ENCODE measurements around the gene WTAP. TPM values are rescaled to one million over a fixed set of nuclear protein-coding genes. Genes with fewer than 3 reads are reported as not detected.
A peak's percentile ranks its signal among the peaks of the same experiment; 100 is the strongest.
"Not testable (repeated sequence)": the region's sequence is repeated elsewhere in the genome, so short reads cannot be mapped to it uniquely, and the experiment has no call there.

The WTAP gene
- total RNA-seq, 1 experiment from 2014 or later: 111 TPM

- H3K4me1 ChIP-seq (replicated peaks): peaks cover 19% of the 10 kb centered on the region
- peak in 1 of 2 experiments; percentile 73 for DNase-seq (ENCODE audit: low read depth in 1 of 2, low spot score in 2 of 2)
- H3K27me3 ChIP-seq (replicated peaks): no peaks in the 10 kb centered on the region
- peak overlapping the region; percentile 100 for H3K4me3 ChIP-seq
- peak overlapping the region; percentile 96 for H3K27ac ChIP-seq
- H3K9me3 ChIP-seq (replicated peaks): peaks cover 5% of the 10 kb centered on the region
- peaks cover 54% of the 10 kb centered on the region for H3K36me3 ChIP-seq
Measured at GRCh38 chr6:159727717-159728445, 575 bp downstream of the WTAP start.

- H3K27me3 ChIP-seq (replicated peaks): no peaks in the 10 kb centered on the region
- H3K27ac ChIP-seq: peak overlapping the region; percentile 96
- H3K4me1 ChIP-seq (replicated peaks): peaks cover 19% of the 10 kb centered on the region
- H3K9me3 ChIP-seq (replicated peaks): peaks cover 5% of the 10 kb centered on the region
- peaks cover 49% of the 10 kb centered on the region for H3K36me3 ChIP-seq
- peak in 1 of 2 experiments; percentile 22 for DNase-seq (ENCODE audit: low read depth in 1 of 2, low spot score in 2 of 2)
- H3K4me3 ChIP-seq: peak overlapping the region; percentile 100
Measured at GRCh38 chr6:159728531-159728964, 1.2 kb downstream of the WTAP start.

- H3K9me3 ChIP-seq (replicated peaks): peaks cover 5% of the 10 kb centered on the region
- DNase-seq (ENCODE audit: low read depth in 1 of 2, low spot score in 2 of 2): no peak
- no peak overlapping the region for H3K27ac ChIP-seq
- H3K4me3 ChIP-seq: no peak overlapping the region
- H3K36me3 ChIP-seq: peaks cover 45% of the 10 kb centered on the region
- H3K27me3 ChIP-seq (replicated peaks): no peaks in the 10 kb centered on the region
- peaks cover 19% of the 10 kb centered on the region for H3K4me1 ChIP-seq (replicated peaks)
Measured at GRCh38 chr6:159729598-159730331, 2.5 kb downstream of the WTAP start.

- DNase-seq (ENCODE audit: low read depth in 1 of 2, low spot score in 2 of 2): no peak
- Histone ChIP-seq H3K27me3 (replicated peaks) (no peaks in the 10 kb centered on the region), H3K27ac (no peak overlapping the region), H3K36me3 (peaks cover 45% of the 10 kb centered on the region), H3K4me1 (replicated peaks) (peaks cover 19% of the 10 kb centered on the region), H3K4me3 (no peak overlapping the region), H3K9me3 (replicated peaks) (peaks cover 5% of the 10 kb centered on the region)
Measured at GRCh38 chr6:159730332-159730676, 3.0 kb downstream of the WTAP start.

GRCh38 chr6:159732550-159732949 lies 5.2 kb downstream of the WTAP start:
- H3K4me3 ChIP-seq; H3K27ac ChIP-seq; H3K9me3 ChIP-seq (replicated peaks); DNase-seq (ENCODE audit: low read depth in 1 of 2, low spot score in 2 of 2); H3K27me3 ChIP-seq (replicated peaks): not testable (repeated sequence)
- Histone ChIP-seq H3K4me1 (replicated peaks) (peaks cover 13% of the 10 kb centered on the region), H3K36me3 (peaks cover 46% of the 10 kb centered on the region)

GRCh38 chr6:159733395-159733794 lies 6.1 kb downstream of the WTAP start:
- not testable (repeated sequence) for H3K4me3 ChIP-seq; H3K27ac ChIP-seq; H3K9me3 ChIP-seq (replicated peaks); H3K27me3 ChIP-seq (replicated peaks); DNase-seq (ENCODE audit: low read depth in 1 of 2, low spot score in 2 of 2)
- Histone ChIP-seq H3K4me1 (replicated peaks) (peaks cover 13% of the 10 kb centered on the region), H3K36me3 (peaks cover 49% of the 10 kb centered on the region)

- no peak for DNase-seq (ENCODE audit: low read depth in 1 of 2, low spot score in 2 of 2)
- H3K4me3 ChIP-seq: no peak overlapping the region
- no peaks in the 10 kb centered on the region for H3K9me3 ChIP-seq (replicated peaks)
- H3K36me3 ChIP-seq: peaks cover 63% of the 10 kb centered on the region
- no peak overlapping the region for H3K27ac ChIP-seq
- H3K4me1 ChIP-seq (replicated peaks): no peaks in the 10 kb centered on the region
- no peaks in the 10 kb centered on the region for H3K27me3 ChIP-seq (replicated peaks)
Measured at GRCh38 chr6:159736908-159737307, 9.6 kb downstream of the WTAP start.

GRCh38 chr6:159739341-159739740 lies 12.0 kb downstream of the WTAP start:
- no peak overlapping the region for H3K27ac ChIP-seq
- H3K4me1 ChIP-seq (replicated peaks): no peaks in the 10 kb centered on the region
- DNase-seq (ENCODE audit: low read depth in 1 of 2, low spot score in 2 of 2): no peak
- H3K9me3 ChIP-seq (replicated peaks): no peaks in the 10 kb centered on the region
- H3K36me3 ChIP-seq: peaks cover 81% of the 10 kb centered on the region
- H3K27me3 ChIP-seq (replicated peaks): no peaks in the 10 kb centered on the region
- H3K4me3 ChIP-seq: no peak overlapping the region

GRCh38 chr6:159742165-159742564 lies 14.9 kb downstream of the WTAP start:
- Histone ChIP-seq H3K9me3 (replicated peaks) (no peaks in the 10 kb centered on the region), H3K27ac (no peak overlapping the region), H3K36me3 (peaks cover 97% of the 10 kb centered on the region), H3K27me3 (replicated peaks) (no peaks in the 10 kb centered on the region), H3K4me3 (no peak overlapping the region), H3K4me1 (replicated peaks) (no peaks in the 10 kb centered on the region)
- DNase-seq (ENCODE audit: low read depth in 1 of 2, low spot score in 2 of 2): no peak

- DNase-seq (ENCODE audit: low read depth in 1 of 2, low spot score in 2 of 2): no peak
- Histone ChIP-seq H3K9me3 (replicated peaks) (no peaks in the 10 kb centered on the region), H3K36me3 (peaks cover 95% of the 10 kb centered on the region), H3K27ac (no peak overlapping the region), H3K27me3 (replicated peaks) (no peaks in the 10 kb centered on the region), H3K4me3 (no peak overlapping the region), H3K4me1 (replicated peaks) (no peaks in the 10 kb centered on the region)
Measured at GRCh38 chr6:159745081-159745480, 17.8 kb downstream of the WTAP start.

- H3K4me1 ChIP-seq (replicated peaks): no peaks in the 10 kb centered on the region
- H3K36me3 ChIP-seq: peaks cover 87% of the 10 kb centered on the region
- no peaks in the 10 kb centered on the region for H3K9me3 ChIP-seq (replicated peaks)
- H3K27ac ChIP-seq: no peak overlapping the region
- no peak for DNase-seq (ENCODE audit: low read depth in 1 of 2, low spot score in 2 of 2)
- no peak overlapping the region for H3K4me3 ChIP-seq
- no peaks in the 10 kb centered on the region for H3K27me3 ChIP-seq (replicated peaks)
Measured at GRCh38 chr6:159746759-159747158, 19.5 kb downstream of the WTAP start.

GRCh38 chr6:159748127-159748526 lies 20.8 kb downstream of the WTAP start:
- H3K36me3 ChIP-seq: peaks cover 87% of the 10 kb centered on the region
- DNase-seq (ENCODE audit: low read depth in 1 of 2, low spot score in 2 of 2); H3K4me1 ChIP-seq (replicated peaks); H3K27ac ChIP-seq; H3K4me3 ChIP-seq; H3K27me3 ChIP-seq (replicated peaks); H3K9me3 ChIP-seq (replicated peaks): not testable (repeated sequence)

GRCh38 chr6:159751448-159751847 lies 24.1 kb downstream of the WTAP start:
- H3K9me3 ChIP-seq (replicated peaks): no peaks in the 10 kb centered on the region
- no peak for DNase-seq (ENCODE audit: low read depth in 1 of 2, low spot score in 2 of 2)
- no peaks in the 10 kb centered on the region for H3K27me3 ChIP-seq (replicated peaks)
- no peak overlapping the region for H3K4me3 ChIP-seq
- peaks cover 4% of the 10 kb centered on the region; the same call in 1 of the 2 replicates for H3K4me1 ChIP-seq (replicated peaks)
- no peak overlapping the region for H3K27ac ChIP-seq
- peaks cover 83% of the 10 kb centered on the region for H3K36me3 ChIP-seq

GRCh38 chr6:159753081-159753872 lies 26.0 kb downstream of the WTAP start:
- no peaks in the 10 kb centered on the region for H3K27me3 ChIP-seq (replicated peaks)
- peaks cover 9% of the 10 kb centered on the region for H3K4me1 ChIP-seq (replicated peaks)
- no peak for DNase-seq (ENCODE audit: low read depth in 1 of 2, low spot score in 2 of 2)
- H3K36me3 ChIP-seq: peaks cover 81% of the 10 kb centered on the region
- no peak overlapping the region for H3K27ac ChIP-seq
- H3K4me3 ChIP-seq: no peak overlapping the region
- H3K9me3 ChIP-seq (replicated peaks): no peaks in the 10 kb centered on the region
